OCI-LY3 (cell line): ENCODE results near the gene ADCY5.

Source experiments
- H2AFZ ChIP-seq: fragments of 200-600, 300-600 bp; shearing (Covaris generic); 2 replicates; pipeline ENCODE4 v1.6.0; 2014; ENCODE audit warnings: antibody characterized with exemption, low read depth, low read length
- H3K27ac ChIP-seq: fragments of 200-600, 300-600 bp; sonication (generic); 2 replicates; pipeline ENCODE4 v1.5.1; 2014; ENCODE audit warnings: mild to moderate bottlenecking, low read length, moderate library complexity, mixed read lengths
- H3K27me3 ChIP-seq: fragments of 200-600, 300-600 bp; sonication (generic); 2 replicates; pipeline ENCODE4 v1.6.1; 2014; ENCODE audit warnings: low read depth, low read length, mixed read lengths
- H3K36me3 ChIP-seq: fragments of 200-600, 300-600 bp; sonication (generic); replicated peaks from 2 replicates; pipeline ENCODE3; 2014; ENCODE audit warnings: low read depth, low read length, mixed read lengths
- H3K4me1 ChIP-seq: fragments of 300-600, 200-600 bp; sonication (generic); 2 replicates; pipeline ENCODE4 v1.6.1; 2014; ENCODE audit warnings: low read length, mixed read lengths
- H3K4me2 ChIP-seq: fragments of 200-600, 300-600 bp; sonication (generic); 2 replicates; pipeline ENCODE4 v1.6.1; 2014; ENCODE audit warnings: low read length, mixed read lengths
- H3K4me3 ChIP-seq: fragments of 300-600, 200-600 bp; sonication (generic); 2 replicates; pipeline ENCODE4 v1.5.1; 2014; ENCODE audit warnings: antibody characterized with exemption, mild to moderate bottlenecking, low read length, moderate library complexity
- H3K79me2 ChIP-seq: fragments of 300-600, 200-600 bp; shearing (Covaris generic); 2 replicates; pipeline ENCODE4 v1.6.1; 2014; ENCODE audit warnings: mild to moderate bottlenecking, low read length, mixed read lengths
- H3K9ac ChIP-seq: fragments of 300-600, 200-600 bp; shearing (Covaris generic); 2 replicates; pipeline ENCODE4 v1.6.0; 2014; ENCODE audit warnings: mild to moderate bottlenecking, low read length, moderate library complexity
- H3K9me3 ChIP-seq: fragments of 200-600, 300-600 bp; shearing (Covaris generic); 2 replicates; pipeline ENCODE4 v1.6.1; 2014; ENCODE audit warnings: low read length, mixed read lengths; ENCODE audit not compliant: insufficient read depth
- H4K20me1 ChIP-seq: fragments of 200-600, 300-600 bp; sonication (generic); 2 replicates; pipeline ENCODE4 v1.6.1; 2016; ENCODE audit warnings: low read length, mixed read lengths; ENCODE audit not compliant: insufficient read depth
- CTCF ChIP-seq: fragments of 200-600, 300-600 bp; sonication (generic); IDR thresholded peaks from 2 replicates; pipeline ENCODE4 v1.5.1; 2014; ENCODE audit warnings: antibody characterized with exemption, low read length, low read depth
- EZH2phosphoT487 ChIP-seq: fragments of 200-600 bp; shearing (Covaris generic); IDR thresholded peaks from 2 replicates; pipeline ENCODE4 v1.6.1; 2018; ENCODE audit warnings: antibody characterized with exemption, mixed run types, low read depth

ADCY5 gene

DNA sequence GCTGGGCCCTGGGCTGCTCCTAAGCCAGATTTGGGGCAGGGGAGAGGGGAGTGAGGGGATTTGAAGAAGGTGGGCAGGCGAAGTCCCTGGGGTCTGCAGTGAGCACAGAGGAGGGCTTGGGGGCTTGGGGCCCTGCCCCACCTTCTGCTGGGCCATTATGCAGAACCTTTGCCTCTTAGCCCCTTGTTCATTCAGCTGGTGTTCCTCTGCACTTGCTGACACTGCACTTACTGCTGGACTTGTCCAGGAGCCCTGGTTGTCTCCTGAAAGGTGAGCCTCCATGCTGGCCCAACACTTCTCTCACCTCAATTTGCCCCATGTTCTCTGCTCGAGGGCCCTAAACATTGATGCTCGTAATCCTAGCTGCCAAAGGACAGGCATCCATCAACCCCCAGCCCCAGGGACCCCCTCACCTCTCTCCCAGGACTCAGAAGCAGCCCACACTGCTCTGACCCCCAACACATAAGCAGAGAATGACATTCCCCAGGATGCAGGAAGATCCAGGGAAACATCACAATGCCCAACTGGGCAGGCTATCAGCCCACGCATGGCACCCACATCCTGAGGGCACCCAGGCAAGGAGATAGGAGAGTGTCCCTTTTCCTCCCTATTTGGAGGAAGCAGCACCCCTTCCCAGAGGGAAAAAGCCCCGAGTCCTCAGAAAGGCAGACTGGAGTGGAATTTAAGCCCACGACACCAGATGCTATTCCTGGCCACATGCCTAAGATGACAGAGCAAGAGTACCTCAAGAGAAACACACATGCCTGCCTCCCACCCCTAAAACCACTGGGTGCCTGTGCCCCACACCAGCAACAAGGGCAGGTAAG lies 76.8 kb downstream of the ADCY5 start:
- no peaks in the 10 kb centered on the region for H4K20me1 ChIP-seq
- TF ChIP-seq CTCF = no peak
- no peak for TF ChIP-seq EZH2phosphoT487
- no peak overlapping the region for H3K4me2 ChIP-seq
- no peaks in the 10 kb centered on the region for H3K36me3 ChIP-seq
- H3K79me2 ChIP-seq = no peaks in the 10 kb centered on the region
- H2AFZ ChIP-seq = no peak overlapping the region
- H3K27me3 ChIP-seq = no peaks in the 10 kb centered on the region
- H3K4me3 ChIP-seq = no peak overlapping the region
- no peaks in the 10 kb centered on the region for H3K9me3 ChIP-seq
- H3K4me1 ChIP-seq = no peaks in the 10 kb centered on the region
- H3K27ac ChIP-seq = no peak overlapping the region
- no peak overlapping the region for H3K9ac ChIP-seq

DNA sequence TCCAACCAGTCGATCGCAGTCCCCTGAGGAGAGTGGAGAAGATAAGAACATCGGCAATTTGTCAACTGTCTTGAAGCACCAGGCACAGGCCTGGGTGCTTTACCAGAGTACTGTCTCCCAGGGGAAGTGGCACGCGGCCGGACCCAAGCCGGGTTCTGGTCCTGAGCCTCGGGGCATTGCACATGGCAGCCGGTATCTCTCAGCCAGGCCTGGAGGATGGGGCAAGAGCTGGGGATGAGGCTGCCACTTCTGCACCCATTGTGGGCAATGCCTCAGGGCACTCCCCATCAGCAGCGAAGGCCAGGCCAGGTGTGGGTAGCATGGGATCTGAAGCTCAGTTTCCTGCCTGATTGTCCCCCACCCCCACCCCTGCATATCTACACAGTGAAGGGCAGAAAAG lies 77.5 kb downstream of the ADCY5 start:
- Histone ChIP-seq H3K36me3 (no peaks in the 10 kb centered on the region), H3K9ac (no peak overlapping the region), H2AFZ (no peak overlapping the region), H3K4me2 (no peak overlapping the region), H3K4me1 (no peaks in the 10 kb centered on the region), H3K9me3 (no peaks in the 10 kb centered on the region), H4K20me1 (no peaks in the 10 kb centered on the region), H3K27ac (no peak overlapping the region), H3K79me2 (no peaks in the 10 kb centered on the region), H3K27me3 (no peaks in the 10 kb centered on the region), H3K4me3 (no peak overlapping the region)
- TF ChIP-seq EZH2phosphoT487 (no peak), CTCF (no peak)

DNA sequence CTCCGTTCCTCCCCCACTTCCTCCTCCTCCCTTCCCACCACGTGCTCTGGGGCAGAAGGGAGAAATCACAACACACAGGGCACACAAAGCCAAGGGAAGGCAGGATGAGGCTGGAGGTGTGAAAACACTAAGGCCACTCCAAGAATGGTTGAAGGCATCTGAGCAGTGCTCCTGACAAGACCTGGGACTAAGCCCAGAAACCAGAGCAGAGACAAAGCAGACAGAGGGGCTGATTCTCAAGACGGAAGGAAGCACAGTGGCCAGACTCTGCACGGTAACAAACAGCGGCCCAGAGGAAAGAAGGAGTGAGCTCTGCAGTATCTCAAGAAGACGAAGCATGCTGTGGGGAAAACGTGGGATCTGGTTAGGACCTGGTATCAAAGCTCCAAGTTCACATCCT lies 78.1 kb downstream of the ADCY5 start:
- H3K36me3 ChIP-seq = no peaks in the 10 kb centered on the region
- no peak overlapping the region for H3K27ac ChIP-seq
- H4K20me1 ChIP-seq = no peaks in the 10 kb centered on the region
- no peaks in the 10 kb centered on the region for H3K9me3 ChIP-seq
- no peak overlapping the region for H2AFZ ChIP-seq
- no peaks in the 10 kb centered on the region for H3K4me1 ChIP-seq
- no peaks in the 10 kb centered on the region for H3K79me2 ChIP-seq
- H3K4me2 ChIP-seq = no peak overlapping the region
- no peak overlapping the region for H3K9ac ChIP-seq
- no peak overlapping the region for H3K4me3 ChIP-seq
- H3K27me3 ChIP-seq = no peaks in the 10 kb centered on the region
- TF ChIP-seq EZH2phosphoT487 (no peak), CTCF (no peak)

GRCh38 chr3:123369085-123369484 lies 79.8 kb downstream of the ADCY5 start:
- Histone ChIP-seq H3K4me1 (no peaks in the 10 kb centered on the region), H3K9ac (no peak overlapping the region), H3K79me2 (no peaks in the 10 kb centered on the region), H2AFZ (no peak overlapping the region), H3K27ac (no peak overlapping the region), H3K4me3 (no peak overlapping the region), H3K9me3 (no peaks in the 10 kb centered on the region), H3K36me3 (no peaks in the 10 kb centered on the region), H3K4me2 (no peak overlapping the region), H4K20me1 (no peaks in the 10 kb centered on the region), H3K27me3 (no peaks in the 10 kb centered on the region)
- no peak for TF ChIP-seq CTCF
- TF ChIP-seq EZH2phosphoT487 = no peak
